Epidermal melanocyte (primary cell): Measurements from ENCODE around the gene MYO9B.
"Not testable (repeated sequence)": the region's sequence is repeated elsewhere in the genome, so short reads cannot be mapped to it uniquely, and the experiment has no call there.

Source experiments
- DNase-seq: peaks from one replicate; pipeline ENCODE4 v3.0.0; 2011; ENCODE audit warnings: low spot score; ENCODE audit not compliant: insufficient read length

MYO9B gene

GRCh38 chr19:17112700-17113099, 37.1 kb downstream of the MYO9B start:
- no peak for DNase-seq

GRCh38 chr19:17113127-17113785, 37.7 kb downstream of the MYO9B start:
- no peak for DNase-seq

GRCh38 chr19:17114414-17114831, 38.8 kb downstream of the MYO9B start:
- DNase-seq = no peak

- no peak for DNase-seq
Measured at GRCh38 chr19:17116996-17117702, 41.6 kb downstream of the MYO9B start.

- DNase-seq = no peak
Measured at GRCh38 chr19:17118957-17119356, 43.4 kb downstream of the MYO9B start.

- DNase-seq = no peak
Measured at GRCh38 chr19:17121736-17122293, 46.2 kb downstream of the MYO9B start.

- DNase-seq = no peak
Measured at GRCh38 chr19:17123041-17123440, 47.5 kb downstream of the MYO9B start.

- no peak for DNase-seq
Measured at GRCh38 chr19:17124025-17124424, 48.4 kb downstream of the MYO9B start.

- peak; percentile 74 for DNase-seq
Measured at GRCh38 chr19:17125062-17125727, 49.6 kb downstream of the MYO9B start.

- no peak for DNase-seq
Measured at GRCh38 chr19:17125728-17126677, 50.4 kb downstream of the MYO9B start.

GRCh38 chr19:17127671-17128070, 52.1 kb downstream of the MYO9B start:
- no peak for DNase-seq

- no peak for DNase-seq
Measured at GRCh38 chr19:17128403-17128802, 52.8 kb downstream of the MYO9B start.

- no peak for DNase-seq
Measured at GRCh38 chr19:17128820-17129219, 53.2 kb downstream of the MYO9B start.

- DNase-seq = no peak
Measured at GRCh38 chr19:17129377-17129776, 53.8 kb downstream of the MYO9B start.

- peak; percentile 82 for DNase-seq
Measured at GRCh38 chr19:17135001-17135853, 59.6 kb downstream of the MYO9B start.

GRCh38 chr19:17136021-17136420, 60.4 kb downstream of the MYO9B start:
- DNase-seq = no peak

GRCh38 chr19:17136617-17137016, 61.0 kb downstream of the MYO9B start:
- DNase-seq = no peak

GRCh38 chr19:17137417-17137816, 61.8 kb downstream of the MYO9B start:
- DNase-seq = no peak

- not testable (repeated sequence) for DNase-seq
Measured at GRCh38 chr19:17138052-17138846, 62.7 kb downstream of the MYO9B start.
